Measurements from ENCODE around the gene NSF.

NSF gene

GRCh38 chr17:46772475-46773220, 182.2 kb downstream of the NSF start:
- H3K4me3 Mint-ChIP-seq: peak overlapping the region; percentile 70 to 76
- no peak overlapping the region for H3K27ac Mint-ChIP-seq

GRCh38 chr17:46773221-46773605, 182.7 kb downstream of the NSF start:
- H3K9me3 Mint-ChIP-seq: no peaks in the 10 kb centered on the region
- no peak for ATAC-seq (replicated peaks)
- no peak for DNase-seq
- peaks cover 34 to 64% of the 10 kb centered on the region in 2 donors for H3K27me3 Mint-ChIP-seq
- no peaks in the 10 kb centered on the region for H3K36me3 Mint-ChIP-seq (ENCODE audit: insufficient read depth)
- H3K4me1 Mint-ChIP-seq (ENCODE audit: low read depth in 2 of 2): peaks cover 5 to 17% of the 10 kb centered on the region in 2 donors
- peak overlapping the region; percentile 70 to 76 for H3K4me3 Mint-ChIP-seq
- H3K27ac Mint-ChIP-seq: no peak overlapping the region

More at GRCh38 chr17:46772475-46773220, 182.2 kb downstream of the NSF start:
- ATAC-seq (replicated peaks): no peak
- DNase-seq: no peak
- Mint-ChIP-seq H3K27me3 (peaks cover 30 to 58% of the 10 kb centered on the region in 2 donors), H3K4me1 (ENCODE audit: low read depth in 2 of 2) (peaks cover 5 to 17% of the 10 kb centered on the region in 2 donors), H3K9me3 (no peaks in the 10 kb centered on the region), H3K36me3 (ENCODE audit: insufficient read depth) (no peaks in the 10 kb centered on the region)

- Mint-ChIP-seq H3K4me1 (ENCODE audit: low read depth in 2 of 2) (peaks cover 5 to 17% of the 10 kb centered on the region in 2 donors), H3K27me3 (peaks cover 37 to 68% of the 10 kb centered on the region in 2 donors), H3K36me3 (ENCODE audit: insufficient read depth) (no peaks in the 10 kb centered on the region), H3K4me3 (no peak overlapping the region), H3K27ac (no peak overlapping the region), H3K9me3 (no peaks in the 10 kb centered on the region)
- ATAC-seq (replicated peaks) (no peak), DNase-seq (no peak)
Observed at GRCh38 chr17:46773676-46774075, 183.2 kb downstream of the NSF start.

GRCh38 chr17:46774108-46774737, 183.8 kb downstream of the NSF start:
- peaks cover 3% of the 10 kb centered on the region for H3K36me3 Mint-ChIP-seq (ENCODE audit: insufficient read depth)
- H3K4me1 Mint-ChIP-seq (ENCODE audit: low read depth in 2 of 2): peaks cover 5 to 17% of the 10 kb centered on the region in 2 donors
- H3K4me3 Mint-ChIP-seq: no peak overlapping the region
- H3K27ac Mint-ChIP-seq: no peak overlapping the region
- no peak for DNase-seq
- no peaks in the 10 kb centered on the region for H3K9me3 Mint-ChIP-seq
- peaks cover 40 to 74% of the 10 kb centered on the region in 2 donors for H3K27me3 Mint-ChIP-seq
- no peak for ATAC-seq (replicated peaks)

GRCh38 chr17:46776298-46777005, 186.0 kb downstream of the NSF start:
- no peak for ATAC-seq (replicated peaks)
- no peak for DNase-seq
- no peak overlapping the region for H3K4me3 Mint-ChIP-seq
- H3K27me3 Mint-ChIP-seq: peaks cover 47 to 85% of the 10 kb centered on the region in 2 donors
- peaks cover 5 to 10% of the 10 kb centered on the region in 2 donors for H3K4me1 Mint-ChIP-seq (ENCODE audit: low read depth in 2 of 2)
- peaks cover 3% of the 10 kb centered on the region for H3K36me3 Mint-ChIP-seq (ENCODE audit: insufficient read depth)
- H3K27ac Mint-ChIP-seq: no peak overlapping the region
- no peaks in the 10 kb centered on the region for H3K9me3 Mint-ChIP-seq

- Mint-ChIP-seq H3K9me3 (no peaks in the 10 kb centered on the region), H3K4me1 (ENCODE audit: low read depth in 2 of 2) (peaks cover 0 to 2% of the 10 kb centered on the region in 2 donors), H3K27ac (no peak overlapping the region), H3K36me3 (ENCODE audit: insufficient read depth) (peaks cover 3% of the 10 kb centered on the region), H3K4me3 (no peak overlapping the region), H3K27me3 (peaks cover 40 to 83% of the 10 kb centered on the region in 2 donors)
- ATAC-seq (replicated peaks) (no peak), DNase-seq (no peak)
Observed at GRCh38 chr17:46777943-46778915, 187.8 kb downstream of the NSF start.

GRCh38 chr17:46780003-46780373, 189.5 kb downstream of the NSF start:
- no peak for DNase-seq

GRCh38 chr17:46782250-46782953, 191.9 kb downstream of the NSF start:
- peak; percentile 41 for ATAC-seq (replicated peaks)
- H3K4me3 Mint-ChIP-seq: no peak overlapping the region
- H3K4me1 Mint-ChIP-seq (ENCODE audit: low read depth in 2 of 2): peaks cover 0 to 2% of the 10 kb centered on the region in 2 donors
- peaks cover 3% of the 10 kb centered on the region for H3K36me3 Mint-ChIP-seq (ENCODE audit: insufficient read depth)
- no peaks in the 10 kb centered on the region for H3K9me3 Mint-ChIP-seq
- H3K27me3 Mint-ChIP-seq: peaks cover 30 to 58% of the 10 kb centered on the region in 2 donors
- no peak overlapping the region for H3K27ac Mint-ChIP-seq
- DNase-seq: no peak

More at GRCh38 chr17:46780003-46780373, 189.5 kb downstream of the NSF start:
- H3K4me1 Mint-ChIP-seq (ENCODE audit: low read depth in 2 of 2): peaks cover 0 to 2% of the 10 kb centered on the region in 2 donors
- H3K9me3 Mint-ChIP-seq: no peaks in the 10 kb centered on the region
- H3K27me3 Mint-ChIP-seq: peaks cover 37 to 69% of the 10 kb centered on the region in 2 donors
- no peak for ATAC-seq (replicated peaks)
- peaks cover 3% of the 10 kb centered on the region for H3K36me3 Mint-ChIP-seq (ENCODE audit: insufficient read depth)
- no peak overlapping the region for H3K27ac Mint-ChIP-seq
- H3K4me3 Mint-ChIP-seq: no peak overlapping the region

GRCh38 chr17:46783031-46783593, 192.6 kb downstream of the NSF start:
- H3K4me1 Mint-ChIP-seq (ENCODE audit: low read depth in 2 of 2): peaks cover 0 to 2% of the 10 kb centered on the region in 2 donors
- no peak overlapping the region for H3K27ac Mint-ChIP-seq
- peaks cover 3% of the 10 kb centered on the region for H3K36me3 Mint-ChIP-seq (ENCODE audit: insufficient read depth)
- no peaks in the 10 kb centered on the region for H3K9me3 Mint-ChIP-seq
- DNase-seq (no peak), ATAC-seq (replicated peaks) (no peak)
- H3K27me3 Mint-ChIP-seq: peaks cover 23 to 51% of the 10 kb centered on the region in 2 donors
- H3K4me3 Mint-ChIP-seq: no peak overlapping the region

- Mint-ChIP-seq H3K36me3 (ENCODE audit: insufficient read depth) (no peaks in the 10 kb centered on the region), H3K27me3 (peaks cover 27 to 49% of the 10 kb centered on the region in 2 donors), H3K27ac (no peak overlapping the region), H3K9me3 (no peaks in the 10 kb centered on the region), H3K4me3 (no peak overlapping the region), H3K4me1 (ENCODE audit: low read depth in 2 of 2) (peaks cover 0 to 2% of the 10 kb centered on the region in 2 donors)
- DNase-seq (no peak), ATAC-seq (replicated peaks) (no peak)
Observed at GRCh38 chr17:46785696-46786095, 195.2 kb downstream of the NSF start.

GRCh38 chr17:46787478-46787877, 197.0 kb downstream of the NSF start:
- Mint-ChIP-seq H3K4me3 (no peak overlapping the region), H3K36me3 (ENCODE audit: insufficient read depth) (no peaks in the 10 kb centered on the region), H3K9me3 (no peaks in the 10 kb centered on the region), H3K27ac (no peak overlapping the region), H3K27me3 (peaks cover 39 to 46% of the 10 kb centered on the region in 2 donors), H3K4me1 (ENCODE audit: low read depth in 2 of 2) (no peaks in the 10 kb centered on the region)
- DNase-seq (no peak), ATAC-seq (replicated peaks) (no peak)

GRCh38 chr17:46788300-46788699, 197.8 kb downstream of the NSF start:
- DNase-seq (no peak), ATAC-seq (replicated peaks) (no peak)
- no peak overlapping the region for H3K27ac Mint-ChIP-seq
- H3K9me3 Mint-ChIP-seq: no peaks in the 10 kb centered on the region
- H3K27me3 Mint-ChIP-seq: peaks cover 39 to 44% of the 10 kb centered on the region in 2 donors
- H3K36me3 Mint-ChIP-seq (ENCODE audit: insufficient read depth): no peaks in the 10 kb centered on the region
- no peaks in the 10 kb centered on the region for H3K4me1 Mint-ChIP-seq (ENCODE audit: low read depth in 2 of 2)
- no peak overlapping the region for H3K4me3 Mint-ChIP-seq

Measured in effector memory CD8-positive, alpha-beta T cell (primary cell).